ENCODE measurements around the gene DIAPH2. TPM values are rescaled to one million over a fixed set of nuclear protein-coding genes. Genes with fewer than 3 reads are reported as not detected.
"Not testable (repeated sequence)": the region's sequence is repeated elsewhere in the genome, so short reads cannot be mapped to it uniquely, and the experiment has no call there.

DIAPH2 gene
- total RNA-seq, 2 donors from 2014 or later = 21.5 to 51.8 TPM

GRCh38 chrX:96713303-96713702, 28.7 kb downstream of the DIAPH2 start:
- H3K9me3 Mint-ChIP-seq = peaks cover 16% of the 10 kb centered on the region
- H3K4me1 Mint-ChIP-seq = peaks cover 46% of the 10 kb centered on the region
- DNase-seq = no peak
- peaks cover 14% of the 10 kb centered on the region for H3K36me3 Mint-ChIP-seq (ENCODE audit: low read depth)
- H3K4me3 Mint-ChIP-seq = no peak overlapping the region
- Histone ChIP-seq H3K9me3 (ENCODE audit: control insufficient read depth, low read length) (no peaks in the 10 kb centered on the region), H3K9ac (ENCODE audit: extremely low read depth, low read length, poor library complexity, severe bottlenecking) (no peak overlapping the region), H3K4me3 (ENCODE audit: low read length) (no peak overlapping the region), H3K27me3 (ENCODE audit: control insufficient read depth, insufficient read depth, low read length, poor library complexity, severe bottlenecking) (no peaks in the 10 kb centered on the region), H3K4me1 (ENCODE audit: control insufficient read depth, insufficient read depth, low read length) (no peaks in the 10 kb centered on the region), H3K27ac (ENCODE audit: low read depth, low read length) (no peak overlapping the region), H3K36me3 (ENCODE audit: control insufficient read depth, insufficient read depth, low read length) (no peaks in the 10 kb centered on the region)
- H3K27ac Mint-ChIP-seq = peak overlapping the region; percentile 59
- H3K27me3 Mint-ChIP-seq (ENCODE audit: insufficient read depth) = no peaks in the 10 kb centered on the region
- no peak for TF ChIP-seq CTCF (conservative IDR thresholded peaks at IDR 0.05)

- 97% methylated on average over 4 of the region's 6 CpGs; no CpG with 5 or more reads in 1 of the 2 experiments for WGBS, 2 experiments (ENCODE audit: insufficient coverage in 1 of 2, insufficient read length in 1 of 2)
- not testable (repeated sequence) for H3K27me3 ChIP-seq (ENCODE audit: control insufficient read depth, insufficient read depth, low read length, poor library complexity, severe bottlenecking); H3K4me3 Mint-ChIP-seq; H3K27ac Mint-ChIP-seq; H3K27me3 Mint-ChIP-seq (ENCODE audit: insufficient read depth); H3K36me3 ChIP-seq (ENCODE audit: control insufficient read depth, insufficient read depth, low read length); H3K4me1 ChIP-seq (ENCODE audit: control insufficient read depth, insufficient read depth, low read length); DNase-seq; H3K9me3 ChIP-seq (ENCODE audit: control insufficient read depth, low read length); H3K9ac ChIP-seq (ENCODE audit: extremely low read depth, low read length, poor library complexity, severe bottlenecking); H3K27ac ChIP-seq (ENCODE audit: low read depth, low read length); H3K4me3 ChIP-seq (ENCODE audit: low read length)
- Mint-ChIP-seq H3K9me3 (peaks cover 27% of the 10 kb centered on the region), H3K4me1 (peaks cover 35% of the 10 kb centered on the region), H3K36me3 (ENCODE audit: low read depth) (peaks cover 23% of the 10 kb centered on the region)
Observed at GRCh38 chrX:96714393-96714792, 29.8 kb downstream of the DIAPH2 start.

- 83% methylated on average over 1 of the region's 3 CpGs; no CpG with 5 or more reads in 1 of the 2 experiments for WGBS, 2 experiments (ENCODE audit: insufficient coverage in 1 of 2, insufficient read length in 1 of 2)
- H3K27me3 Mint-ChIP-seq (ENCODE audit: insufficient read depth) = no peaks in the 10 kb centered on the region
- Histone ChIP-seq H3K36me3 (ENCODE audit: control insufficient read depth, insufficient read depth, low read length) (no peaks in the 10 kb centered on the region), H3K9ac (ENCODE audit: extremely low read depth, low read length, poor library complexity, severe bottlenecking) (no peak overlapping the region), H3K4me3 (ENCODE audit: low read length) (no peak overlapping the region), H3K27me3 (ENCODE audit: control insufficient read depth, insufficient read depth, low read length, poor library complexity, severe bottlenecking) (no peaks in the 10 kb centered on the region), H3K4me1 (ENCODE audit: control insufficient read depth, insufficient read depth, low read length) (no peaks in the 10 kb centered on the region), H3K27ac (ENCODE audit: low read depth, low read length) (no peak overlapping the region), H3K9me3 (ENCODE audit: control insufficient read depth, low read length) (peaks cover 10% of the 10 kb centered on the region)
- no peak overlapping the region for H3K27ac Mint-ChIP-seq
- peaks cover 27% of the 10 kb centered on the region for H3K36me3 Mint-ChIP-seq (ENCODE audit: low read depth)
- no peak for DNase-seq
- TF ChIP-seq CTCF (conservative IDR thresholded peaks at IDR 0.05) = no peak
- H3K4me3 Mint-ChIP-seq = no peak overlapping the region
- peaks cover 25% of the 10 kb centered on the region for H3K4me1 Mint-ChIP-seq
- peaks cover 32% of the 10 kb centered on the region for H3K9me3 Mint-ChIP-seq
Observed at GRCh38 chrX:96715481-96715880, 30.8 kb downstream of the DIAPH2 start.
